BJ (cell line): ENCODE measurements around the gene ITPR3. TPM values are rescaled to one million over a fixed set of nuclear protein-coding genes. Genes with fewer than 3 reads are reported as not detected.

Experiments used
- CTCF ChIA-PET: fragments of 350-600 bp; formaldehyde crosslinking; extraction: SDS; loops from one replicate; lab custom pipeline; 2021; ENCODE audit warnings: antibody characterized with exemption, inconsistent platforms; lab: Yijun Ruan, JAX
- POLR2A ChIA-PET: fragments of 300-600 bp; sonication (Branson Sonifier 250); formaldehyde crosslinking; extraction: SDS; loops from one replicate; lab custom pipeline; 2021; ENCODE audit warnings: antibody characterized with exemption; lab: Charles Lee
- DNase-seq: peaks from one replicate; pipeline ENCODE4 v3.0.0-alpha.2; 2011; ENCODE audit warnings: low read depth
- H3K27me3 ChIP-seq: 2 replicates; pipeline ENCODE4 v1.6.0; 2011; ENCODE audit warnings: low read length; ENCODE audit not compliant: control insufficient read depth, insufficient read depth
- H3K36me3 ChIP-seq: 2 replicates; pipeline ENCODE4 v1.5.1; 2011; ENCODE audit warnings: low read length; ENCODE audit not compliant: control insufficient read depth, insufficient read depth
- H3K4me3 ChIP-seq: 2 replicates; pipeline ENCODE4 v1.5.1; 2011; ENCODE audit warnings: low read depth, mild to moderate bottlenecking, control low read depth, low read length
- polyA plus RNA-seq: library from polyadenylated mRNA; depleted of rRNA; stranded (reverse); fragments of >200 nt; gene quantifications from 2 replicates; pipeline ENCODE4 v1.2.3, GENCODE V29; 2011
- TF ChIP-seq, protein P1 (sequence below): IDR thresholded peaks from 2 replicates; pipeline ENCODE4 v1.5.1; 2011; ENCODE audit warnings: low read depth, mild to moderate bottlenecking, control low read depth, inconsistent platforms, low read length, moderate library complexity; ENCODE audit not compliant: insufficient read depth

Gene ITPR3
- polyA plus RNA-seq, 1 experiment: 16.6 TPM

DNA sequence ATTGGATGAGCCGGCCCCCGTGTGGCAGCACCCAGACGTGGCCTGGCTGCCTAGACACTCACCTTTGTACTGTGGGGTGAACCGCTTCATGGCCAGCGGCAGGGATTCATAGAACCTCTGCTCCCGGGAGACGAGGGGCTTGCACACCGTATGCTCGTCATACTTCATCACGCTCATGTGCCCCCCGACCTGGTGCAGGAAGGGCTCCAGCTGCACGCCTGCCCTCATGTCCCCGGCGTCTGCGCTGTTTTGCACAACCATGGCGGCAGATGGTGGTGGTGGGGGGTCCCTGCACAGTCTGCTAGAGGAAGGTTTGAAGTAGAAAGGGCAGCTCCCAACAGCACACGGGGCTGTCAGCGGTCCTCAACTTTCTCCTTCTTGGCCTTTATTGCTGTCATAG is 114.1 kb downstream of the ITPR3 start:
- POLR2A ChIA-PET: no interaction called here
- TF ChIP-seq, protein P1, sequence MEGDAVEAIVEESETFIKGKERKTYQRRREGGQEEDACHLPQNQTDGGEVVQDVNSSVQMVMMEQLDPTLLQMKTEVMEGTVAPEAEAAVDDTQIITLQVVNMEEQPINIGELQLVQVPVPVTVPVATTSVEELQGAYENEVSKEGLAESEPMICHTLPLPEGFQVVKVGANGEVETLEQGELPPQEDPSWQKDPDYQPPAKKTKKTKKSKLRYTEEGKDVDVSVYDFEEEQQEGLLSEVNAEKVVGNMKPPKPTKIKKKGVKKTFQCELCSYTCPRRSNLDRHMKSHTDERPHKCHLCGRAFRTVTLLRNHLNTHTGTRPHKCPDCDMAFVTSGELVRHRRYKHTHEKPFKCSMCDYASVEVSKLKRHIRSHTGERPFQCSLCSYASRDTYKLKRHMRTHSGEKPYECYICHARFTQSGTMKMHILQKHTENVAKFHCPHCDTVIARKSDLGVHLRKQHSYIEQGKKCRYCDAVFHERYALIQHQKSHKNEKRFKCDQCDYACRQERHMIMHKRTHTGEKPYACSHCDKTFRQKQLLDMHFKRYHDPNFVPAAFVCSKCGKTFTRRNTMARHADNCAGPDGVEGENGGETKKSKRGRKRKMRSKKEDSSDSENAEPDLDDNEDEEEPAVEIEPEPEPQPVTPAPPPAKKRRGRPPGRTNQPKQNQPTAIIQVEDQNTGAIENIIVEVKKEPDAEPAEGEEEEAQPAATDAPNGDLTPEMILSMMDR: no peak
- DNase-seq: no peak
- H3K36me3 ChIP-seq: no peaks in the 10 kb centered on the region
- CTCF ChIA-PET: interaction anchor here (1.1 to 3.1 kb wide), 2 partner anchors 27 to 36 kb away, joined by 4 to 15 read pairs; no protein-coding TSS in a partner anchor
- no peak overlapping the region for H3K4me3 ChIP-seq
- H3K27me3 ChIP-seq: peaks cover 3% of the 10 kb centered on the region

DNA sequence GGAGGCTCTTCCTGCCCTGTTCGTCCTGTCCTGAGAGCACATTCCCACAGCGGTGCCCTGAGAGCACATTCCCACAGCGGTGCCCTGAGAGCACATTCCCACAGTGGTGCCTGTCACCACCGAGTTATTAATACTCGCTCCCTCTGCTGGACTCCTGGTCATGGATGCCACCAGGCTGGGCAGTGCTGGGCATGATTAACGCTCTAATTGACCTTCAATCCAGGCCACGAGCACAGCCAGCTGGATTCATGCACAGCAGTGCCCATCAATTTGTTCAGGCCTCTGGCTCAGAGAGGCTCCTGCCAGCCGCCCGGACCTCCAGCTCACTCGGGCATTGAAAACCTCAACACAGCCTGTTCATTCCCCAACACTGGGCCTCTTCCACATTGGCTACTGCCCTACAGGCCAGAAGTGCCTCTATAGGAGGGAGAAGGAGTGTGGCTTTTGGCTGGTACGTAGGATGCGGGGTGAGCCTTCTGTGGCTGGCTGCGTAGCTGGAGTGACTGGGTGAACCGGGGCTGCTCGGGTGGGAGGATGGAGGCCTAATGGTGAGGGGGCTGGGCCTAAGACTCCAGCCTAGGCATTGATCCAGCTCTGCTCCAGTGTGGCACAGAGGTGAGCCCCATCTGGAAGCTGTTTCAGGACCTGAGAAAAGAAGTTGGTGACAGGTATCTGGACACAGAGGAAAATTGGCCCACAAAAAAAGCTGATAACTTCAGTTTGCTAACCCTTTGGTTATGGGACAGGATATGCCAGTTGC is 116.3 kb downstream of the ITPR3 start:
- POLR2A ChIA-PET: no interaction called here
- H3K36me3 ChIP-seq: no peaks in the 10 kb centered on the region
- CTCF ChIA-PET: interaction anchor here (0.6 to 3.1 kb wide), 7 partner anchors 8 to 418 kb away, joined by 3 to 15 read pairs (median 5); partner anchors contain the start of gene UQCC2
- no peak overlapping the region for H3K4me3 ChIP-seq
- TF ChIP-seq, protein P1: no peak
- H3K27me3 ChIP-seq: no peaks in the 10 kb centered on the region
- DNase-seq: no peak

DNA sequence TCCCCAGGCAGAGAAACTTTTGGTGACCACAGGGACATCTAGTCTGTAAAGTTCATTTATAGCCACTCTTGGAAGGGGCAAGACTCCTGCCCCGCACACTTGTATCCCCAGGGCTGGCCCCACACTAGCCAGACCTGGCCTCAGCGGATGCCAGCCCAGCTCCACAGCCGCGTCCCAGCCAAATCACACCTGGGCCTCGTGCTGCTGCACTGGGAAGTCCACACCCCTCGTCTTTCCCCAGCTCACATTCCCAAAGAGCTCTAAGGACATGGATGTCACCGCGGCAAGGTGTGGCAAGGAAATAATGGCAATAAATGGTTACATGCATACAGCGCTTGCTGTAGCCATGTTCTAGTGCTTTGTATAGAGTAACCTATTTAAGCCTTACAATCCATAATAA is 117.0 kb downstream of the ITPR3 start:
- Histone ChIP-seq H3K27me3 (no peaks in the 10 kb centered on the region), H3K4me3 (no peak overlapping the region), H3K36me3 (no peaks in the 10 kb centered on the region)
- ChIA-PET CTCF (interaction anchor here (0.7 to 2.0 kb wide), 6 partner anchors 8 to 289 kb away, joined by 3 to 6 read pairs (median 5); partner anchors contain the start of gene UQCC2), POLR2A (no interaction called here)
- TF ChIP-seq, protein P1: no peak
- no peak for DNase-seq

DNA sequence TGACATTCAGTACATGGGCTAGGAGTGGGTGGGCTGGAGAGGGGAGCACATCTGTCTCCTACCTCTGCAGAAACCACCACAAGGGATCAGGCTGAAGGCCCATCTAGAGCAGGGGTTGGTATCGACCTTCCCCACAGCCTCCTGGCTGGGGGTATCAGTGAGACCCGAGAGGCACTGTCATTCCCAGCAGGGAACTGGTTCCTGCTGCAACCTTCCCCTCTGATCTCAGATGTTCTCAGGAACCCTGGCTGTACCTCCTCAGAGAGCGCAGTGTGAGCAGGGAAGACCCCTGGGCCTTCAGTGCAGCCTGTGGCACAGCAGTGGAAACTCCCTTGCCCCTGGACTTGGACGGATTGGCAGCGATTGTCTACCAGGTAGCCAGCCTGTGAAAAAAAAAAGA is 117.8 kb downstream of the ITPR3 start:
- TF ChIP-seq, protein P1: no peak
- ChIA-PET POLR2A (no interaction called here), CTCF (interaction anchor here (1.2 to 24.3 kb wide), 4 partner anchors 16 to 289 kb away, joined by 5 to 567 read pairs (median 5); partner anchors contain the start of gene UQCC2)
- no peak for DNase-seq
- Histone ChIP-seq H3K36me3 (no peaks in the 10 kb centered on the region), H3K27me3 (no peaks in the 10 kb centered on the region), H3K4me3 (no peak overlapping the region)

DNA sequence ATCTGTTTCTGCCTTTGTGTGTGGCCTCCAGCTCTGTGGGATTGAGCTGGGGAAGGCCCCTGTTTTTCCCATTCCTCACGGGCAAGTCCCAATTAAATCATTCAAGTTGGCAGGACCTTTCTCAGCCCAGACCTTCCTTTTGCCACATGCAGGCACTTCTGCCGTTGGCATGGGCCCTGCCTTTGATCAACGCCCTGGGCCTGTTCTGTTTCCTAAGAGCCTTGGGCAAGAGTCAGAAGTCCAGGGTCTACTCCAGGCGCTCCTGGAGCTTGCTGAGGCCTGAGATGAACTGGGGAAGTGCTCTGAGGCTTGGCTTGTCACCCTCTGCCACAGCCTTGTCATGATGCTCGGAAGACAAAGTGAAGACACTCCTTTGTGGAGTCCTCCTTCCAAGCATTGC is 118.4 kb downstream of the ITPR3 start:
- Histone ChIP-seq H3K4me3 (no peak overlapping the region), H3K36me3 (no peaks in the 10 kb centered on the region), H3K27me3 (no peaks in the 10 kb centered on the region)
- POLR2A ChIA-PET: no interaction called here
- TF ChIP-seq, protein P1: no peak
- DNase-seq: no peak
- CTCF ChIA-PET: interaction anchor here (0.9 to 24.3 kb wide), 5 partner anchors 17 to 416 kb away, joined by 4 to 567 read pairs (median 6); partner anchors contain the start of gene UQCC2
